NCI-H82 treated with DMSO at 0.1 percent for 48 hours (cell line): ENCODE measurements around the gene FEM1A.
"Not testable (repeated sequence)": the region's sequence is repeated elsewhere in the genome, so short reads cannot be mapped to it uniquely, and the experiment has no call there.

Source experiments
- DNase-seq: peaks from one replicate; lab custom pipeline; 2025; ENCODE audit not compliant: unreplicated experiment; lab: John Stamatoyannopoulos, UW

FEM1A gene

DNA sequence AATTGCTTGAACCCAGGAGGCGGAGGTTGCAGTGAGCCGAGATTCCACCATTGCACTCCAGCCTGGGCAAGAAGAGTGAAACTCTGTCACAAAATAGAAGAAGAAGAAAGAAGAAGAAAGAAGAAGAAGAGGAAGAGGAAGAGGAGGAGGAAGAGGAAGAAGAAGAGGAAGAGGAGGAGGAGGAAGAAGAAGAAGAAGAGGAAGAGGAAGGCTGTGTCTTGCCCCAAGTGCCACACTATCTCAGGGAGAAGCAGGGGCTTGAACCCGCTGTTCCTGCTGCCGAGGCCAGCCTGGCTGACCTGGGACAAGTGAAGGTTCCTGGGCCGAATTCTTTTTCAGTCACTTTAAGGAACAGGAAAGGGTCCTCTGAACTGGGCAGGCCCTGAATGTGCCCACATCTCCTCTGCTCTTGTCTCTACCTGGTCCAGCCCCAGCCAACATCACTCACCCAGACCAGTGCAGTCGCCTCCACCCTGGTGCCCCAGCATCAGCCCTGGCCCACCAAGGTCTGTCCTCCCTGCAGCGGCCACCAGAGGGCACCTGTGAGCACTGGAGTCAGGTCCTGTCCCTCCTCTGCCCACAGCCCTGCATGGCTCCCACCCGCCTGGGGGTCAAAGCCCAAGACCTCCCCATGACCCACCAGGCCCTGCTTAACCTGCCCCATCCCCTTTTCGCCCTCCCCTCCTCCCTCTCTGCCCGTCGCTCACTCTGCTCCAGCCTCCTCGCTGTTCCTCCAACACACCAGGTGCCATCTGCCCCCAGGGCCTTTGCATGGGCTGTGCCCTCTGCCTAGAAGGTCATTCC, 20.0 kb downstream of the FEM1A start:
- peak; percentile 6 for DNase-seq

DNA sequence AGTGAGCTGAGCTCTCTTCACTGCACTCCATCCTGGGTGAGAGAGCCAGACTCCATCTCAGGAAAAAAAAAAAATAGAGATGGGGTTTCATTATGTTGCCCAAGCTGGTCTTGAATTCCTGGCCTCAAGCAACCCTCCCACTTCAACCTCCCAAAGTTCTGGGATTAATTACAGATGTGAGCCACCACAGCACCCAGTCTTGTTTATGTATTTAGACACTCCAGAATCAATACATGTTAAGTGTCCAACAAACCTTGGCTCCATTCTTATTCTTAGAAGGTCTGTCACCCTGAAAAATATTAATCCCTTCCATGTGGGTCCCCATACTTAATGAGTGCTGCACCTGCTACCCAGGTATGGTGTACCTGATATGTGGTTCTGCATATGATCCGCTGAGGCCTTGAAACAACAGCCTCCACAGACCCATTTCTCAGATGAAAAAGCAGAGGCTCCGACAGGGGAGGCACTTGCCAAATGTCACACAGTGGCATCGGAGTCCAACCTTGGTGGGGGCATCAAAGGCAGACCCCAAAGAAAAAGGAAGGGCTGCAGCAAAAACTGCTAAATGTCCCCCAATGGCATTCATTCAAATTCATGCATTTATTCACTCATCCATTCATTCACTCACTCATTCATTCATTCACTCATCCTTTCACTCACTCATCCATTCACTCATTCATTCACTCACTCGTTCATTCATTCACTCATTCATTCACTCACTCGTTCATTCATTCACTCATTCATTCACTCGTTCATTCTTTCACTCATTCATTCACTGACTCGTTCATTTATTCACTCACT, 23.3 kb downstream of the FEM1A start:
- no peak for DNase-seq

DNA sequence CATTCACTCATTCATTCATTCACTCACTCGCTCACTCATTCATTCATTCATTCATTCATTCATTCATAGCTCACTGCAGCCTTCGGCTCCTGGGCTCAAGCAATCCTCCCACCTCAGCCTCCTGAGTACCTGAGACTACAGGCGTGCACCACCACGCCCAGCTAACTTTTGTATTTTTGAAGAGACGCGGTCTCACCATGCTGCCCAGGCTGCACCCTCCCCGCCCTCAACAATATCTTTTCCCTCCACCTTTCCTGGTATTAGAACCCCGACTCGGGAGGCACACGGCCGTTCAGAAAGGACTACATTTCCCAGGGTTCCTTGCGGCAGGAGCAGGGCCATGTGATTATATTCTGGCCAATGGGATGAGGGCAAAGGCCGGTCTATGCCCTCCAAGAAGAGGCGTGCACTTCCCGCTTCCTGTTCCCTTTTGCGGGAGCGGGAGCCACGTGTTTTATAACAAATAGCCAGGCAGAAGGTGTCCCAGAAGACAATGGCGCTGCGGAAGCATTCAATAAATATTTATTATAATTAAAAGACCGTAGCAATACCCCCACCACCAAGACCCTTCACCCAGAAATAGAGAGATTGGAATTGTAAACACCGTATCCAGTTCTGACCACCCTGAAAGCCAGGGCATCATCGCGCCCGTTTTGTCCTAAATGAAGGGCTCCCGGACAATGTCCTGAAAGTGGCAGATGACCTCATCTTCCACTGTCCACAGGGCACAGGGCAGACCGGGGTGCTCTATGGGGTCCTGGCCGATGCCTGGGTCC, 24.1 kb downstream of the FEM1A start:
- DNase-seq: peak; percentile 68

DNA sequence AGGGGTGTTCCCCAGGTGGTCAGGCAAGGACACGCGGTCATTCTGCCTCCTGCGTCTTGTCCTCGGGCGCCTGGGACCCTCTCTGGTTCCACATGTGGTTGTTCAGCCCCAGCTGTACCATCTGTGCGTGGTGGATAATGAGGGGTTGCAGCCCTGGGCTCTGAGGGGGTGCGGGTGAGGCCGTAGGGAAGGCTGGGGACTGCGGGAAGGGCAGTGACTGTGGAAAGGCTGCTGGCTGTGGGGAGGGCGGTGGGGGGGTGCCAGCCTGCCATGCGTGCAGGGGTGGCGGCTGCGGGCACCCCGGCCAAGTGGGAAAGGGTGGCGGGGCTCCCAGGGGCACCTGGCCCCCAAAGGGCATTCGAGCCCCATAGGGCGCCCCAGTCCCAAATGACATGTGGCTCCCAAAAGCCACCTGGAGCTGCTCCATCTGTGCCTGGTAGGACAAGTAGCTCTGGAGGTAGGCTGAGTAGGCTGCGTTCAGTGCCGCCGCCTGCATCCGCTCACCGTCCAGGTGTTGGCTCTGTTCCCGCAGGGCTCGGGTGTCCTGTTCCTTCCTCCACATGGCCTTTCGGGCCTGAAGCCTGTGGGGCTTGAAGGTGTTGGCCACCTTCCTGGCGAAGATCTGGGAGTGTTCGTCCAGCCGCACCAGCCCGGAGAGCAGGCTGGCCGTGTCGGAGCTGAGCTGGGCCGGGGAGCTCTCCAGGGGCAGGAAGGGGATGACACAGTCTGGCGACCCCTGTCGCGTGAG, 24.8 kb downstream of the FEM1A start:
- no peak for DNase-seq

DNA sequence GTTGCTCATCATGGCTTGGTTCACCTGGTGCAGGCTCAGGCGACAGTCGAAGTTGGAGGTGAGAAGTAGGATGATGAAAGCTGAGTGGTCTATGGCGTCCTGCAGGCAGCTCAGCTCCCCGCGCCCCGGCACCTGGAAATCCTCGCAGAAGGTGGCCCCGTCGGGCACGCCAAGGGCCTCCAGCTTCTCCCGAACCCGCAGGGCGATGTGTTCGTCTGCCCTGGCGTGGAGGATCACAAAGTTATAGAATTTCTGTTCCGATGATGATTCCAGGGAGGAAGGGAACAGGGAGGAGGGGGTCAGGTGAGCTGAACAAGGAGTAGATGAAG, 25.4 kb downstream of the FEM1A start:
- DNase-seq: no peak

DNA sequence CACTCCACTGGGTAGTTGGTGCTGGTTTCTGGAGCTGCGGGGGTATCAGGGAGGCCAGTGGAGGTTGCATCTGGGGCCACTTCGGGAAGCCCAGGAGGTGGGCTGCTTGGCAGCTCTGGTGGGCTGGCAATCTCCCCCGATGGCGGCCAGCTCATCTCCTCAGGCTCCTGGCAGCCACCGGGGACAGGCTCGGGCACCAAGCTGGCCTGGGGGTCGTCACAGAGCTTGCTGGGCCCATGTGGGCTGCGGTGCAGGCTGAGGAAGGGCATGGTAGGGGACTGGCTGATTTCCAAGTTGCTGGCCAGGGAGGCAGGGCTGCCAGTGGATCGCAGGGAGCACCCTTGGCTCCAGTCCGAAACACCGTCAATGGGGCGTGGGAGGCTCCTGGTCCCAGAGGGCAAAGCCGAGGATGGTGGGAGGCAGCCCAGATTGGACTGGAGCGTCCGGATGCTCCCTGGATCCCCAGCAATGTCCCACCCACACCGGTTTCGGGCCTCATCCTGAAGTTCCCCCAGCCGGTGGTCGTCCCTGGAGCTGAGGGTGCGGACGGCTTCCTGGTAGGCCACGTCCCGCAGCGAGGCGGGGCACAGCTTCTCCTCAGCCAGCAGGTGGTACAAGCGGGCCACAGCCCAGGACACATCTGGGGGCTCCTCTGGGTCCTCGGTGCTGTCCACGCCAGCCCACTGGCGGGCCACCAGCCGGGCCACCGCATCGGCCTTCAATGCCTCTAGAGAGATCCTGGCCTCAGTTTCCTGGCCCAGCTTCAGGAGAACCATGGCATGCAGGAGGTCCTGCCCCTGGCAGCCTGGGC, 26.1 kb downstream of the FEM1A start:
- DNase-seq: no peak

DNA sequence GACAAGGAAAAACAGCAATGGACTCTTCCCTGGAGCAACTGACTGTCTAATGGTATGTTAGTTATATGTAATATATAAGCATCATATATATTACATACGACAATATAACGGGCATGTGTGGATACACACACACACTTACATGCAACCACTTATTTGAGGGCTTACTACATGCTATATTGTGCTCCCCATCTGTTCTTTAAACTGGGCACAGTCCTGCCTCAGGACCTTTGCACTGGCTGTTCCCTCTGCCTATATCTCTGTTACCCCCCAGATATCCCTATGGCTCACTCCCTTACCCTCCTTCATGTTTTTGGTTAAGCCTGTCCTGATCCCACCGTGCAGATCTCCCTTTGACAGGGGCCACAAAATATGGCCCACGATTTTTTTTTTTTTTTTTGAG, 29.7 kb downstream of the FEM1A start:
- no peak for DNase-seq

DNA sequence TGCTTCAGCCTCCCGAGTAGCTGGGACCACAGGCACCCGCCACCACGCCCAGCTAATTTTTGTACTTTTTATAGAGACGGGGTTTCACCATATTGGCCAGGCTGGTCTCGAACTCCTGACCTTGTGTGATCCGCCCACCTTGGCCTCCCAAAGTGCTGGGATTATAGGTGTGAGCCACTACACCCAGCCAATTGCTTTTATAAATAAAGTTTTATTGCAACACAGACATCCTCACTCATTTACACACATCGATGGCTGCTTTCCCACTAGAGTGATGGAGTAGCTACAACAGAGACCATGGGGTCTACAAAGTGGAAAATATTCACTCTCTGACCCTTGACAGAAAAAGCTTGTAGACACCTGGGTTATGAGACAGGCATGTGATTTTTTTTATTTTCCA, 30.8 kb downstream of the FEM1A start:
- DNase-seq: not testable (repeated sequence)

DNA sequence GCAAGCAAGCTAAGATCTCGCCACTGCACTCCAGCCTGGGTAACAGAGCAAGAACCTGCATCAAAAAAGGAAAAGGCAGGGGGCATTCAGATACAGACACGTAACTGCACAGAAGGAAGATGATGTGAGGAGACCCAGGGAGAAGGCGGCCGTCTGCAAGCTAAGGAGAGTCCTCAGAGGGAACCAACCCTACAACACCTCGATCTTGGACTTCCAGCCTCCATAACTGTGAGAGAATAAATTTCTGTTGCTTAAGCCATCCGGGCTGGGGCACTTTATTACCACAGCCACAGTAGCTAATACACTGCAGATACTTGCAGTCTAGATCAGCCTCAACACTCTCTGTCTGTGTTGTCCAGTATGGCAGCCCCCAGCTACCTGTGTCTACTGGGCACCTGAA, 32.0 kb downstream of the FEM1A start:
- no peak for DNase-seq

DNA sequence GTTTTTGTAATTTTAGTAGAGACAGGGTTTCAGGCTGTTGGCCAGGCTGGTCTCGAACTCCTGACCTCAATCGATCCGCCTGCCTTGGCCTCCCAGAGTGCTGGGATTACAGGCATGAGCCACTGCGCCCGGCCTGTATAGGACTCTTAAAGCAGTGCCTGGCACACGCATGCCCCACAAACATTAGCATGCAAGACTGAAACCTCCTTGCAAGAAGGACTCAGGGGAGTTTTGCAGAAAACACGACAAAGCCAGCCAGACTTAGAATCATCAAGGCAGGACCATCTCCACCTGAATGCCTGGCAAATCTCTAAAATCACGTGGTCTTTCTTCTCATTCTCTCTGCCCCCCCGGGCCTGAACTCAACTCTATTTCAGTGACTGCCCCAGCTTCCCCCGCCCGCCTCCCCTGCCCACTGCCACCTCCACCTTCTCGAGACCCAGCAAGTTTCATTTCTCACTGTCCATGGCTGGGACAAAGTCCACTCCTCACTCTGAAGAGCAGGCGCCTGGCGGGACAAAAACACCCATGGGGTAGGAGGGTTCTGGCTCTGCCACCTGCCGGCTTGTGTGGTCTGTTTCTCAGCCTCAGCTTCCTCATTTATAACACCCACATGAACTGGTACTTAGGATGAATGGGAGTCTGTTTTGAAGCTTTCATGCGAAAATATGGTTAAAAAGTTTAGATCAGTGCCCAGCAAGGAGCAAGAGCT, 37.6 kb downstream of the FEM1A start:
- no peak for DNase-seq

DNA sequence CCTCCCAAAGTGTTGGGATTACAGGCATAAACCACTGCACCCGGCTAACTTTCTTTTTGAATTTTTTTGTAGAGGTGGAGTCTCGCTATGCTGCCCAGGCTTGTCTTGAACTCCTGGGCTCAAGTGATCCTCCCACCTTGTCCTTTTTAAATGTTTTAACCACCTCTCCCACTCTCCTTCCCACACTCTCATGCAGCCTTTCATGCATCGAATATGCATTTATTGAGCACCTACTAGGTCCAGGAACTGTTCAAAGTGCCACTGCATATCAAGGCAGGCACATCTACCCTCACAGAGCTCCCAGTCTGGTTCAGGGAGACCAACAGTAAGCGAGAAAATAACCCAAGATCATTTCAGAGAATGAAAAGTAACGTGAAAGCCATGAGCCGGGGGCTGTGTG, 38.8 kb downstream of the FEM1A start:
- no peak for DNase-seq

DNA sequence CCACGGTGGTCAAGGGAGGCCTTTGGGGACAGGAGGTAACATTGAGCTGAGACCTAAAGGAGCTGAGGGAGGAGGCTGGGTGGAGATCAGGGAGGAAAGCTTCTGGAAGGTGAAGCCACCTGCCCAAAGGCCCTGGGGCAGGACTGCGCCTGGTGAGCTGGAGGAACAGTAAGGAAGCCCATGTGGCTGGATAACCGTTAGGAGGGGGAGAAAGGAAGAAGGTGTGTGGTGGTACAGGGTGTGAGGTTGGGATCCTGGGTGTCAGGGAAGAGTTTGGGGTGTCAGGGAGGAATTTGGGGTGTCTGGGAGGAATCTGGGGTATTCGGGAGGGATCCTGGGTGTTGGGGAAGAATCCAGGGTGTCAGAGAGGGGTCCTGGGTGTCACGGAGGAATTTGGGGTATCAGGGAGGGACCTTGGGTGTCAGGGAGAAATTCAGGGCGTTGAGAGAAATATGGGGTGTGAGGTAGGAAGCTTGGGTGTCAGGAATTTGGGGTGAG, 39.3 kb downstream of the FEM1A start:
- no peak for DNase-seq

DNA sequence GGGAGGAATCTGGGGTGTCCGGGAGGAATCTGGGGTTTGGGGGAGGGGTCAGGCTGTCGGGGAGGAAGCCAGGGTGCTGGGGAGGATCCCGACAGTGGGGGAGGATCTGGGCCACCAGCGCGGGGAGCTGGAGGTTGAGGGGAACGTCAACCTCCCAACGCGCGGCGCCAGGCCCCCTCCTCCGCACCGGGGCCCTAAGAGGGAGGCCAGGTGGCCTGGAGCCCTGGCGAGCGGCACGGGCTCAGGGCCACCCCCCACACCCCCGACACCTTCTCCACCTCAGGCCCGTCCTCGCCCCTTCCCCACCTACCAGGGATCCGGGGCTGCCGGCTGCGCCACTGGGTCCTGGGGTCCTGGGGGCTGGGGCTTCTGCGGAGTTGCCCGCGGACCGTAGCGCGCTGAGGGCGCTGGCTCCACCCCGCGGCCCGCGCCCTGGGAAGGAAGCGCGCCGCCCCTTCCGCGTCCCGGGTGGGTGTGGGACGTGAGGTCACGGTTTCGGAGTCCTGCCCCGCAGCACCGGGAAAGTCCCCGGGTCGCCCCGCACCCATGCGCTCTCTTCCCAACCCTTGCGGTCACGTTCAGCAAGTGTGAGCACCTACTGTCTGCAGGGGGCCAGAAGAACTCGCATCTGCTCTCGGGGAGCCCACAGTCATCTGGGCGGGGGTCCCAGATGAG, 39.9 kb downstream of the FEM1A start, which contains the start of gene TICAM1:
TICAM1 (minus strand) TSS at position 409 of the 675 bp plus-strand sequence. CDS start 13,335 bp downstream, outside the sequence.
- DNase-seq: no peak

DNA sequence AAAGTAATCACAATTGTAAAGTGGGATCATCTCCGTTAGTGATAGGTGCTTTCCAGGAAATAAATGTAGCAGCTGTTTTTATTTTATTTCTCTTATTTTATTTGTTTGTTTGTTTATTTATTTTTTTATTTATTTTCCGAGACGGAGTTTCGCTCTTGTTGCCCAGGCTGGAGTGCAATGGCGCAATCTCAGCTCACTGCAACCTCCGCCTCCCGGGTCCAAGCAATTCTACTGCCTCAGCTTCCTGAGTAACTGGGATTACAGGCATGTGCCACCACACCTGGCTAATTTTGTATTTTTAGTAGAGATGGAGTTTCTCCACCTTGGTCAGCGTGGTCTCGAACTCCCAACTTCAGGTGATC, 40.4 kb downstream of the FEM1A start:
- not testable (repeated sequence) for DNase-seq

DNA sequence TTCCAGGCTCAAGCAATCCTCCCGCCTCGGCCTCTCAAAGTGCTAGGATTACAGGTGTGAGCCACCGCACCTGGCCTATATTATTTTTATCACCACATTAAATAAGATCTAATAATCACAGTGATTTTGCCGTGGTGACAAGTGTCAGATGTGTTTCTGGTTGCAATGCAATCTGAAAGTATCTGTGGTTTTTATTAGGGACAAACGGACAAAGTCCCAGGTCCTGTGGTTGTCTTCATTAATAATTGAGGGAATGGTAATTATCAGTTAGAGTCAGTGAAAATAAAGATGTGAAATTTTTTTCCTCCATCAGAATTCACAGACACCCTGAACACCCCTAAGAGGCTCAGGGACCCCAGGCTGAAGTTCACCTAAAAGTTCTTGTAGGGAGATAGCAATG, 41.2 kb downstream of the FEM1A start:
- DNase-seq: no peak

DNA sequence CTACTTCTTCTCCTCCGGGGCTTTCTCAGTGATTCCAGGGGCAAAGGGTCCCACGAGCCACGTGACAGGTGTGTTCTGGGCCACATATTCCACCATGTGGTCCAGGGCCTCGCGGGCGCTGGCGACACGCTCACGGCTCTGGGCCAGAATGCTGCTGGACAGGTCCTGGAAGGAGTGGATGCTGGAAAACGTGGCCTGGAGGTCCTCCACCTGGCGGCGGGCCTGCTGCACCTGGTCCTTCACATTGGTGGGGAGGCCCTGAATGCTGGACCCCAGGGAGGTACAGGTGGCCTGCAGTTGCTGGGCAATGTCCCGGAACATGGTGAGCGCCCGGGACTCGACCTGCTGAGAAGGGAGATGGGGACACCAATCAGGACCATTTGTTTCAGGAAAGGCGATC, 47.7 kb downstream of the FEM1A start:
- DNase-seq: no peak

DNA sequence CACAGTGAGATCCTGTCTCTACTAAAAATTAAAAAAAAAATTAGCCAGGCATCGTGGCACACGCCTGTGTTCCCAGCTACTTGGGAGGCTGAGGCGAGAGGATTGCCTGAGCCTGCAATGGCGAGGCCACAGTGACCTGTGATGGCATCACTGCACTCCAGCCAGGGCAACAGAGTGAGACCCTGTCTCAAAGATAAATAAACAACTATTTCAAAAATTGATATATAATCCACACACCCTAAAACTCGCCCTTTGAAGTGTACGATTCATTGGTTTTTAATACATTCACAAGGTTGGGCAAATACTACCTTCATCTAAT, 52.1 kb downstream of the FEM1A start:
- DNase-seq: no peak

DNA sequence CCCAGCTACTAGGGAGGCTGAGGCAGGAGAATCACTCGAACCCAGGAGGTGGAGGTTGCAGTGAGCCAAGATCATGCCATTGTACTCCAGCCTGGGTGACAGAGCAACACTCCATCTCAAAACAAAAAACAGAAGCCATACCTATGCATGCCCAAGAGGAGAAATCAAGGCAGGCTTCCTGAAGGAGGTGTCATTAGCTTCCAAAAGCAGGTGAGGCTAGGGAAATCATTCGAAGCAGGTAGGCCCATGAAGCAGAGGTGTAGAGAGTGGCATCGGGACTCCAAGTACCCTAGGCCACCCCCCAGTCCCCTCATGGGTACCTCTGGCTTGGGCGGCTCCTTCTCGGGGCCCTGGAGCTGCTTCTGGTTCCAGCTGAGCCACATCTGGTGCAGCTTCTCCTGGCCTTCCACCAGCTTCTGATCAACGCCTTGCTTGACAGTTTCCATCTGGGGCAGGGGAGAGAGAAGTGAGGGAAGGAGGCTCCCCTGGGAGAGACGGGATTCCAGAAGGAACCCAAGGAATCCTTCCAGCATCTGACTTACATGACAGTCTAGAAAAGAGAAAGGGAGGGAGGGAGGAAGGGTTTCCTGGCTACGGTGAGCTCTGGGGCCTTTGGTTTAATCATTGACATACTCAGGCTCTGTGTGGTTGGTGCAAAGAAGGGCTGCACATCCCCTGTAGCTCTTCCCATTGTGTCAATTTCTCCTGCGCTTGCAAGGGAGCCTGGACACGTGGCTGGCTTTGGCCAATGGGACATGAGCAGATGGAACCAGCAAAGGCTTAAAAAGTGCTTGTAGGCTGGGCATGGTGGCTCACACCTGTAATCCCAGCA, 53.0 kb downstream of the FEM1A start:
- no peak for DNase-seq
